GM20431 (cell line): Measurements from ENCODE around the gene SIK2.

Experiments
- in situ Hi-C: fragments of 300-500 bp; cut with MseI, MboI; formaldehyde crosslinking; loops from one replicate; pipeline ENCODE4 v1.15.0; 2020; ENCODE audit warnings: low sequenced_read_pairs; ENCODE audit not compliant: unreplicated experiment

Gene SIK2

DNA sequence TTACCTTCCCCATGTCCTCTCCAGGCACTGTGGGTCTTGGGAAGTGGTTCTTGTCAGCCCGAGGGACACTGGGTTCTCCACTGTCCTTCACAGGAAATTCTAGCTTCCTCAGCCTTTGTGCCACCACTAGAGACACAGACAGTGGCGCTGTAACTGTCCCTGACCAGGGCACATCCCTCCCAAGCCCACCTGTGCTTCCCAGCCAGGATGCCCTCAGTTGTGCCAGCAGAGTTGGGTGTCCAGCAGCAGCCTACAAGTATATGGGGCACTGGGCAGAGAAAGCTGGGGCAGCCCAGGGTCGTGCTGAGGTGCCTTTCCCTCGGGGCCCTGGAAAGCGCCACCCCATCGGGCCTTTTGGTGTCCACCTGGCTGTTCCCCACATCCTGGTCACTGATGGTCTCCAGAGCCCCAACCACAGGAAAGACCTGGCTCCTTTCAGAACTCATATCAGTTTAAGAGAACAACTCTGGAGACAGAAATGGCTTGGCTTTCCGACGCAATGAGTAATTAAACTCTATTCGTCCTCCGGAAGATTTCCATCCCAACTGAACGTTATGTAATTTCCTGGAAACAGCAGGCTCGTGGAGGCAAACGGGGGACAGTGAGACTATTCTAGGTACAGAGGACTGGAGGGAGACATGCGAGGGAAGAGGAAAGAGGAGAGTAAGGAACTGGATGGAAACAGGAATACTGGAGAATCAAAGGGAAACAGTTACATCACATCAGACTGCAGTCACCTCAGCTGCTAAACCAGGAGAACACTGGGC lies 135.4 kb downstream of the SIK2 start:
- in situ Hi-C loops, result no loop called here

GRCh38 chr11:111739299-111739698 lies 137.1 kb downstream of the SIK2 start:
- in situ Hi-C loops, result no loop called here

DNA sequence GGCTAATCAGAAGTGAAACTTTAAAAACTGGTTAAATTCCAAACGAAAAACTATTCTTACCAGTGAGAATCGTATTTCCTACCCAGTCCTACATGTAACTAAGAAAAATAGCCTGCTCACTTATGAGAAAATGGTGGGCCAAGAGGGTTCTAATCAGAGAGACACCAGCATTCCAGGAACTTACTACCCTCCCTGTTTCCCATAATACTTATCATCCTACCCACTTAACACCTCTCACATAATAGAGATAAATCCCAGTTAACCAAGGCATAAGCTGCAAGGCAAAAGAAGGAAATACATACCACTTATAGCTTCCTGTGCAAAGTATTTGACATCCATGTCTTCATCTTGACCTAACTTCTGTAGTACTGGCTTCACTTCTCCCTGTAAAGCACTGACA lies 139.5 kb downstream of the SIK2 start:
- in situ Hi-C loops, result no loop called here

- in situ Hi-C loops, result no loop called here
Observed at GRCh38 chr11:111743700-111744099, 141.5 kb downstream of the SIK2 start.

- in situ Hi-C loops, result no loop called here
Observed at GRCh38 chr11:111745719-111746504, 143.7 kb downstream of the SIK2 start.

GRCh38 chr11:111748035-111748804 lies 146.0 kb downstream of the SIK2 start:
- in situ Hi-C loops, result no loop called here

GRCh38 chr11:111749646-111750045 lies 147.4 kb downstream of the SIK2 start:
- in situ Hi-C loops, result no loop called here

- in situ Hi-C loops, result no loop called here
Observed at GRCh38 chr11:111756097-111756496, 153.8 kb downstream of the SIK2 start.

DNA sequence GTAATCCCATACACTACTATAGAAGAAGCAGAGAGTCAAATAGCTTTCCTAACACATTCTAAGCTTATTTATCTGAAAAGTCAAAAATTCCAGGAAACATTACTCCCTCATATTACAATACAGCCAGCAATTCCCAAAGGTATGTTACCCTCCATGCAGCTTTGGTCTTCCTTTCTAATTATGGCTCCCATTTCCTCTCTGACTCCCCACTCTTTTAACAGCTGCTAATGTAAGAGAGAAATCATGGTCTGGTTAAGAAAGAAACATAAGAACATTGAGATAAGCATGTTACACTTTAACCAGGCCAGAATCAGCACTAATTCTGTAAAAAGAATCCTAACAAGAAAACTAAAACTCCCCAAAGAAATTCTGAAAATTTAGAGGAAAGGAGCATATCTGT lies 157.1 kb downstream of the SIK2 start:
- in situ Hi-C loops, result no loop called here

DNA sequence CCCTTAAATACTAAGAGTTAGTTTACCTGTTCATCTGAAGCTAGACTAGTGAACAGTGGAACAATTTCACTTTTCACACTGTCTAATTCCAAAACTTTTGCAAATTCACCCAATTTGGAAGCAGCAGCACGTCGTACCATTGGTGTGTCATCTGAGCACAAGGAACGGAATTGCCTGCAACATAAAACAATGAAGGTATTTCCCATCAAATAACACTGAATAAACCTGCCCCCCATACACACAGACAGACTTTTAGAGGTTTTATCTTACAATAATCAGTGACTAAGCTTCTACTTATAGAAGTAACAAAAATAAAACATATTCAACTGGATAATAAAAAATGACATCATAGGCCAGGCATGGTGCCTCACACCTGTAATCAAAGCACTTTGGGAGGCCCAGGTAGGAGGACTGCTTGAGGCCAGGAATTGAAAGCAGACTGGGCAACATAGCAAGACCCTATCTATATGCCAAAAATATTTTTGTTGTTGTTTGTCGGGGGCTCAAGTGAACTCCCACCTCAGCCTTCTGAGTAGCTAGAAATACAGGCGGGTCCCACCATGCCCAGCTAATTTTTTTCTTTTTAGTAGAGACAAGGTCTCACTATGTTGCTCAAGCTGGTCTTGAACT lies 157.6 kb downstream of the SIK2 start:
- in situ Hi-C loops, result no loop called here

DNA sequence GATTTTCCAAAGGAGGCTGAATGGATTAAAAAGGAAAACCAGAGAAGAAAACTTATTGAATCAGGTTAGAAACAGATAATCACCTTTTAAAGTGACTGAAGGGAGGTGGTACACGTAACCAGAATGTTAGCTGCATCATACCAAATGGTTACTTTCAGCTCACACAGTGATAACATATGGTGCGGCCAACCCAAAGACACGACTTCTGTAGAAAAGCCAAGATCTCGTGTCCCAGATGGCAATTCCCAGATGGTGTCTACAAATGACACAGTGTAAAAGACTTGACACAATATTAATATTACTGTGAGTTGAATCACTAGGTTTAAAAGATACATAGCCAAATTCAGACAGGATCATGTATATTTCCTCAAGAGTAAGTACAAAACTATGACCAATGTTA lies 158.8 kb downstream of the SIK2 start:
- in situ Hi-C loops, result no loop called here

DNA sequence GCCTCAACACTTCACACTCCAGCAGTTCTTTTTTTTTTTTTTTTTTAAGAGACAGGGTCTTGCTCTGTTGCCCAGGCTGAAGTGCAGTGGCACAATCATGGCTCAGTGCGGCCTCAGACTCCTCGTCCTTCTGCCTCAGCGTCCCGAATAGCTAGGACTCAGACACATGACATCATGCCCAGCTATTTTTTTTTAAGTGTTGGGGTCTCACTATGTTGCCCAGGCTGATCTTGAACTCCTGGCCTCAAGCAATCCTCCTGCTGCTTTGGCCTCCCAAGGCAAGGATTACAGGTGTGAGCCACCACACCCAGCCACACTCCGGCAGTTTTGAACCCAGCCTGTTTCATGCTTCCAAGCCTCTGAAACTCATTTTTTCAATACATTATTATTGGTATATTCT lies 160.3 kb downstream of the SIK2 start:
- in situ Hi-C loops, result no loop called here

- in situ Hi-C loops, result no loop called here
Observed at GRCh38 chr11:111762981-111763643, 160.9 kb downstream of the SIK2 start.

- in situ Hi-C loops, result no loop called here
Observed at GRCh38 chr11:111764621-111765020, 162.4 kb downstream of the SIK2 start.

GRCh38 chr11:111765320-111765983 lies 163.2 kb downstream of the SIK2 start:
- in situ Hi-C loops, result no loop called here

DNA sequence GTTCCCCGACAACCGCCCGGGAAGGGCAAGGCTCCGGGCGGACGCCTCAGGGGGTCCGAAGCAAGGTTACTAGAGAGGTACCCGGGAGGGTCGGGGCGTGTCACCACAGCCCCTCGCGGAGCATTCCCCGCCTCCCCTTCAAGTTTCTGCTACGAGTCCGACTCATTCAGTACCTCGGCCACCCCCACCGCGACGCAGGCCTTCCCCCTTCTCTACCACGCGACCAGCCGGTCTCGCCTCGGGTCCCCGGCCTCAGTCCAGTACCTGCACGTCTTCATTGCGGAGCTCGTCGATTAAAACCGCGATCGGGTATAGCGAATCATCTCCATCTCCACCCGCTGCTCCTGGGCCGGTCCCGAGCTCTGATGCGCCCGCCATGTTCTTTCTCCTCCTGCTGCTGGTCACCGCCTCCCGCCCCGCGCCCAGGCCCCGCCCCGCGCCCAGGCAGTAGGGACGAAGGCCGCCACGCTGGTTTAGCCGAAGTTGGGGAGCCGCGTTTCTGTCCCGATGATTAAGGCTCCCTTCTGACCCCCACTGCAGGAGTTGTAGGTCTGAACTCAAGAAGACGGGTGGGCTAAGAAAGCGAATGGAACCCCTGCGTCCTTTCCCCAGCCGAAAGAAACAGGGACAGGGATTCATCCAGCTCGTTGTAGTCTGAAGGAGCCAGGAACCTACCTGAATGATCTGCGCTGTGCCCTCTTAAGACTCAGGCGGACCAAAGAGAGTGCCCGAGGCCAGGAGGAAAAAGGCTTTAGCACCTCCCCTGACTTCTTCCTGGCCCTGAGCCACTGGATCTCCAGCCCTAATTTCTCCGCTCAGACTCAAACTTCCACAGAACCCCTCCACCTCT lies 164.0 kb downstream of the SIK2 start, which contains the start of gene PPP2R1B:
Gene PPP2R1B (minus strand): TSS at position 406 of the 850 bp plus-strand sequence. CDS start 28 bp downstream, at position 378.
- in situ Hi-C loops, result no loop called here

- in situ Hi-C loops, result no loop called here
Observed at GRCh38 chr11:111766834-111767142, 164.5 kb downstream of the SIK2 start.

DNA sequence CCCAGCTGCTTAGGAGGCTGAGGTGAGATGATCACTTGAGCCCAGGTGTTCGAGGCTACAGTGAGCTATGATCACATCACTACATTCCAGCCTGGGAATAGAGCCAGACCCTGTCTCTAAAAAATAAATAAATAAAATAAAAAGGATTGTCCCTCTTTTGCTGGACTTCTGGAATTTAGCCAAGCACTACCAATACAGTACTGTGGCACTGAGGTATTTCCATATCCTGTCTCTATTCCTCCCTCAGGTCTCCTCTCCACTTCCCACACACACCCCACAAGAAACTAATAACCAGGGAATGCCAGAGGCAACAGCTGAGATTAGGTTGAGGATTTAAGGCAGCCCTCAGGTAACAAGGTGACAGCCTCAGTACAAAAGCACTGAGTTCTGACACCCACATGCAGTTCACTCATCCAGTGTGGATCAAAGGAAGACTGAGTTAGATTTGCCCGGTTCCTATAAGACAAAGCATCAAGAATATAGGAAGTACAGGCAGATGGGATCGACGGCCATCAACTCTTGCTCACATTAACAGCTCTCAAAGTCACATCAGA lies 168.4 kb downstream of the SIK2 start:
- in situ Hi-C loops, result no loop called here
